AG09309 (cell line): ENCODE measurements around the gene ATXN7L1.

Experiments
- DNase-seq: peaks from one replicate; pipeline ENCODE4 v3.0.0-alpha.2; 2010; ENCODE audit warnings: low read depth
- H3K4me3 ChIP-seq: 2 replicates; pipeline ENCODE4 v1.5.1; 2011; ENCODE audit warnings: mild to moderate bottlenecking, low read depth, low read length, moderate library complexity; ENCODE audit not compliant: control insufficient read depth
- TF ChIP-seq, protein P1 (sequence below): IDR thresholded peaks from 2 replicates; pipeline ENCODE4 v1.5.1; 2011; ENCODE audit warnings: mild to moderate bottlenecking, low read depth, low read length, inconsistent platforms; ENCODE audit not compliant: insufficient read depth, control insufficient read depth; ENCODE audit errors: missing control alignments

Gene ATXN7L1

DNA sequence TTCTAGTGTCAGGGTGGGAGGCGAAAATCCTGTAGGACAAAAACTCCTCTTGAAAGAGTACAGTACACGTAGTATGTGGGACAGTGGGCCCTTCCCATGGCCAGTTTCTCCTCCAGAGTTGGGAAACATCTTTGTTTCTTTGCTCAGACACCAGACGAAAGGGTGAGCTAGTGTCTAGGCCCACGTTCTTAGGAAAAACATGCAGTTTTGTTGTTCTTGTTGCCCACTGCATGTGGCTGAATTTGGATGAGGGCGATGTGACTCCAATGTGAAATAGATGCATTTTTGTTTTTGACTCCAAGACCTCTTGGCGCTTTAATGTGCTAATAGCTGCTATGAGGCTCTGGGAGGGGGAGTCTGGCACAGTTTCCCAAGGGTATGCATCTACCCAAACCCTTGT, 100.8 kb downstream of the ATXN7L1 start:
- no peak overlapping the region for H3K4me3 ChIP-seq
- TF ChIP-seq, protein P1, sequence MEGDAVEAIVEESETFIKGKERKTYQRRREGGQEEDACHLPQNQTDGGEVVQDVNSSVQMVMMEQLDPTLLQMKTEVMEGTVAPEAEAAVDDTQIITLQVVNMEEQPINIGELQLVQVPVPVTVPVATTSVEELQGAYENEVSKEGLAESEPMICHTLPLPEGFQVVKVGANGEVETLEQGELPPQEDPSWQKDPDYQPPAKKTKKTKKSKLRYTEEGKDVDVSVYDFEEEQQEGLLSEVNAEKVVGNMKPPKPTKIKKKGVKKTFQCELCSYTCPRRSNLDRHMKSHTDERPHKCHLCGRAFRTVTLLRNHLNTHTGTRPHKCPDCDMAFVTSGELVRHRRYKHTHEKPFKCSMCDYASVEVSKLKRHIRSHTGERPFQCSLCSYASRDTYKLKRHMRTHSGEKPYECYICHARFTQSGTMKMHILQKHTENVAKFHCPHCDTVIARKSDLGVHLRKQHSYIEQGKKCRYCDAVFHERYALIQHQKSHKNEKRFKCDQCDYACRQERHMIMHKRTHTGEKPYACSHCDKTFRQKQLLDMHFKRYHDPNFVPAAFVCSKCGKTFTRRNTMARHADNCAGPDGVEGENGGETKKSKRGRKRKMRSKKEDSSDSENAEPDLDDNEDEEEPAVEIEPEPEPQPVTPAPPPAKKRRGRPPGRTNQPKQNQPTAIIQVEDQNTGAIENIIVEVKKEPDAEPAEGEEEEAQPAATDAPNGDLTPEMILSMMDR, result no peak
- DNase-seq, result no peak

DNA sequence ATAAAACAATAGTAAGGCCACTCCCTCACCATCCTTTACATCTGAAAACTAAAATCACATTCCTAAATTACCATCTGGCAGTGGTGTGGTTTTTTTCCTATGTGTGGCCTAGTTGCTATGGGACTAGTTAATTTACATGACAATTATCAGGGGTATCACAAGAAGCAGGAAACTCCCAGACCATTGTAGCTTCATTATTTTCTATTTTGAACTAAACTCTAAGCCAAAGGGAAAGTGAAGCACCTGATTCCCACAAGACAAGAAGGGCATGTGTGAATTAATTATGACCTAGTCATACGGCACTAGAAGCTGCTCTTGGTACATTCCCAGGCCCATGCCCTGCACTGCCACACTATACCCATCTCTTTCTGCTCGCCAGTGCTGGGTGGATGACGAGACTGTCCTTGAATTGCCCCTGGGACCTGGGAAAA, 103.4 kb downstream of the ATXN7L1 start:
- DNase-seq, result no peak
- no peak overlapping the region for H3K4me3 ChIP-seq
- TF ChIP-seq, protein P1, result no peak

DNA sequence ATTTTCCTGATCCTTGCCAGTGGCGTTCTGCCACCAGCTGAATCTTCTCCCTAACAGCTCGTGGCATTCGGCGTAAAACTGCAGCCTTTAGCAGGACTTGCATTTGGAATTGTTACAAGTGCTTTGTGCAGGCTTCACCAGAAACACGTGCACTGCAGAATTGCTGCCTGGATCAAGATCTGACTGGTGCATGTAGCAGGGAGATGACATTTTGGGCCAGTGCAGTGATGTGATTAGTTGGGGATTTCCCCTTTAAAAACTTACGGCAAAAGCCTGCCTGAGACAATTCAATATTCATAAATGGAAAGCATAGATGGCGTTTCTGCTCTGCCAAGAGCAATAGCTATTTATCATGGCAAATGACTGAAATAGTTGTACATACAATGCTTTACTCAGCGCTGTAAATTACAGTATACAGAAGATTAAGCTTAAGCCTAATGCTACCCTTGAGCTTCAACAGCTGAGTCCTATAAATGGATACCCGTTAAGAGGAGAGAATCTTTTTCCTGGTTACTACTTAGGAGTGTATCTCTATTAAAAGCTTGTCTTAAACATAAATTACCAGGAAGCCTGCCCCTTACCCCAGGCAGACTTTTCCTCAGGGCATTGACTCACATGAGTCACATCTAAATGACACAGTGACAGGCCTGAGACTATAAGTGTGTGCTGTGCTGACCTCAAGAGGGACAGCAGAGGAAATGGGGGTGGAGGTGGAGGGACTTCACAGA, 106.3 kb downstream of the ATXN7L1 start:
- DNase-seq, result no peak
- TF ChIP-seq, protein P1, result no peak
- H3K4me3 ChIP-seq, result no peak overlapping the region

DNA sequence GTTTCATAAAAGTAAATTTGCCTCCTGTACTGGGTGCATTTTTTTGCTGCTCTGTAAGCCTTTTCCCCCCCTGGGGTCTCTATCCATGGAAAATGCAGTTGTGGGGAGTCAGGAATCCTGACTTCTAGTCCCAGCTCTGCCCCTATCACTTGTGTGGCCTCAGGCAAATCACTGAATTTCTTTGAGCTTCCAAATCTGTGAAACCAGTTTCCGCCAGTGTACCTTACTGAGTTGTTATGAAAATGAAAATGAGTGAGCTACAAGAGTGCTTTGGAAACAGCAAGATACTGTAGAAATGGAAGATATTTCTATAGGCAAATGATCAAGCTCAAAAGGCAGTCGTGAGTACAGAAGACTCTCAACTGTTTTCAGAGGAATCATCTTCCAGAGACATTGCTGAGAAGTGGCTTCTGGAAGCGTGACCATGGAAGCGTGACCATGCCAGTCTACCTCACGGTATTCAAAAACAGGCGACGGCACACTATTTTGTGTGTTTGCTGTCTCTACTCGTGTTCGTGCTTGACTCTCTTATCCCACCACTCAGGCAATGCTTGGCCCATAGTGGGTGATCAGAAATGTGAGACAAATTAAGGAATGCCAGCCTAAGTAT, 107.4 kb downstream of the ATXN7L1 start:
- TF ChIP-seq, protein P1, result no peak
- DNase-seq, result no peak
- no peak overlapping the region for H3K4me3 ChIP-seq

DNA sequence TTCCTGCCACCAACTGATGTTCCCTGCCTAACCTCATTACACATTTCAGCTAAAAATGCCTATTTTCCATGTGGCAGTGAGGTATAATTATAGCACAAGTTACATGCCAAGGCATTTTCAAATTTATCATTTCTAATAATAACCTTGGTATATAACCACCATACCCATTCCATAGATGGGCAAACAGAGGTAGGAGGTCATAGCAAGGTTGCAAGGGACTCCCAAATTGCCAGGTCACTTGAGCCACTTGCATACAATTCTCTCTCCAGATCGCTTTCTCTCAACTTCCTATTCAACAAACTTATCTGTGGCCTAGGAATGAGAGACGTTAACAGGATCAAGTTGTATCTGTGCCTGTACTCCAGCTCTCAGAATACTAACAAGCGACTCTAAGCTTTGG, 108.3 kb downstream of the ATXN7L1 start:
- TF ChIP-seq, protein P1, result no peak
- H3K4me3 ChIP-seq, result no peak overlapping the region
- DNase-seq, result no peak

DNA sequence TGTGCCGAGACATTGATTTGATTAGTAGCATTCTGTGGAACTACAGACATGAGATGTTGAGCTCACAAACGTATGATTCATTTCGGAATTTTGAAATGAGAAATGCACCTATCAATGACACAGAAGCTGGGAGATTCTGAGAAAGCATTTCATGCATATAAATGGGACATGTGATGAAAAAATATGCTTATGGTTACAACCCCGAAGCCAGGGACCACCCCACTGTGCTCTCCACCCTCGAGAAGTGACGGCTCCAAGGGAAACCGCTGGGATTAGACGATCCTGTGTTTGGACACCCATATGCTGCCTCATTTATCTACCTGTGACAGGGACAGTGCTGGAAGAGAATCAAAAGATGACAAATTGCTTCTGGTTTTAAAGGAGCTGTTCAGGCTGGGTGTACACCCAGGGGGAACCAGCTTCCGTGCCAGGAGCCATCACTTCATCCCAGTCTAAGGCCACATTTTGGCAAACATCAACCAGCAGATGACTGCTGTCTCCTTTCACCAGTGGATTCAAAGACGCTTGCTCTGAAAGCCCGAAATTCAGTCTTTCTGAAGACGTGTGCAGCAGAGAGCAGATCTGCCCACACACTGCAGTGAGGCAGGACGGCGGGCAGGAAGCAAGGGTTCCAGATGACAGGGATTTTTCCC, 109.9 kb downstream of the ATXN7L1 start:
- TF ChIP-seq, protein P1, result no peak
- DNase-seq, result no peak
- H3K4me3 ChIP-seq, result no peak overlapping the region
